Activated naive CD8-positive, alpha-beta T cell treated with anti-CD3 and anti-CD28 coated beads, Interleukin-2, amount 50 U/mL, for 24 hours (primary cell): ENCODE data around the gene PTPRF.

Experiments used
- ATAC-seq: fragments of 150-1000 bp; cut with Tn5 transposase; one replicate; pipeline ENCODE4 v1.10.0; 2021
- DNase-seq: peaks from one replicate; pipeline ENCODE4 v3.0.0; 2021
- H3K27ac Mint-ChIP-seq: one replicate; pipeline ENCODE4 v1.8.0; 2021; ENCODE audit warnings: mild to moderate bottlenecking, mixed read lengths
- H3K27me3 Mint-ChIP-seq: one replicate; pipeline ENCODE4 v1.8.0; 2021; ENCODE audit warnings: mixed read lengths
- H3K36me3 Mint-ChIP-seq: one replicate; pipeline ENCODE4 v1.8.0; 2021; ENCODE audit warnings: low read depth, mixed read lengths
- H3K4me1 Mint-ChIP-seq: one replicate; pipeline ENCODE4 v1.8.0; 2021; ENCODE audit warnings: mixed read lengths
- H3K4me3 Mint-ChIP-seq: one replicate; pipeline ENCODE4 v1.8.0; 2021; ENCODE audit warnings: mild to moderate bottlenecking, moderate library complexity, mixed read lengths
- H3K9me3 Mint-ChIP-seq: one replicate; pipeline ENCODE4 v1.8.0; 2021; ENCODE audit warnings: mixed read lengths

Gene PTPRF

GRCh38 chr1:43659212-43660166 lies 128.8 kb downstream of the PTPRF start:
- Mint-ChIP-seq H3K27ac (no peak overlapping the region), H3K9me3 (no peaks in the 10 kb centered on the region), H3K27me3 (no peaks in the 10 kb centered on the region), H3K36me3 (peaks cover 49% of the 10 kb centered on the region), H3K4me3 (no peak overlapping the region), H3K4me1 (peaks cover 7% of the 10 kb centered on the region)
- no peak for ATAC-seq
- DNase-seq: no peak

DNA sequence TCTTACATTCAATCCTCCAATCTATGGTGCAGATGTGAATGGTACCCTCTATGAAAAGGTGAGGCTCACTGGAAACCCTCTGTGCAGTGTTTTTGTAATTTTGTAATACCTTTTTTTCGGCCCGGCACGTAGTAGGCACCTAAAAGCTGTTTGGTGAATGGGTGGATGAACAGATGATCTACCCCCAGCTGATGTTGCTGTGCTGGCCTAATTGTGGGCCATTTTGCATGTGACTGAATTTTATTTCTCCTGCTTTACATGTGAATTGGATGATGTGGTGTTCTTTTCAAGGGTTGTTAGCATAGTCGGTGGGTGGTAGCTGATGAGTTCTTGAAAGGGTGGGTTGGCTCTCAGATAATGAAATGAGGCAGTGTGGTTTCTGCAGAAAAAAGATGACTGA lies 129.7 kb downstream of the PTPRF start:
- Mint-ChIP-seq H3K27ac (no peak overlapping the region), H3K36me3 (peaks cover 53% of the 10 kb centered on the region)

DNA sequence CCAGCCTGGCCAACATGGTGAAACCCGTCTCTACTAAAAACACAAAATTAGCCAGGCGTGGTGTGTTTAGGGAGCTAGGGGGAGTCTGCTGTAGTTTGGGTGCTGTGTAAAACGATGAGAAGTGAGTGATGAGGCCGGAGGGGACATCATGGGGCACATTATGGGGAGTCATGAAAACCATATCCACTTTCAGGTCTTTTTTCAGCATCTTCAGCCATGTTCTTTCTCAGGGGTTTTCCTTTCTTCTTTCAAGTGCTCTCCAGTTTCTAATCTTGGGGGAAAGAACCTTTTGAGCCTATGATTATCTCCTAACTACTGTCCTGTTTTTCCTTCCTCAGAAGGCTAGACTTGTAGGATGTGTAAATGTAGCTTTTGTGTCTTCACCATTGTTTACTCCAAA lies 133.7 kb downstream of the PTPRF start:
- Mint-ChIP-seq H3K36me3 (peaks cover 76% of the 10 kb centered on the region), H3K27ac (peak overlapping the region; percentile 50), H3K4me1 (peaks cover 12% of the 10 kb centered on the region), H3K9me3 (no peaks in the 10 kb centered on the region), H3K27me3 (no peaks in the 10 kb centered on the region), H3K4me3 (no peak overlapping the region)
- DNase-seq (no peak), ATAC-seq (no peak)

More for the DNA sequence above, 129.7 kb downstream of the PTPRF start:
- ATAC-seq (no peak), DNase-seq (no peak)
- H3K27me3 Mint-ChIP-seq: no peaks in the 10 kb centered on the region
- H3K9me3 Mint-ChIP-seq: no peaks in the 10 kb centered on the region
- H3K4me3 Mint-ChIP-seq: no peak overlapping the region
- peaks cover 12% of the 10 kb centered on the region for H3K4me1 Mint-ChIP-seq

DNA sequence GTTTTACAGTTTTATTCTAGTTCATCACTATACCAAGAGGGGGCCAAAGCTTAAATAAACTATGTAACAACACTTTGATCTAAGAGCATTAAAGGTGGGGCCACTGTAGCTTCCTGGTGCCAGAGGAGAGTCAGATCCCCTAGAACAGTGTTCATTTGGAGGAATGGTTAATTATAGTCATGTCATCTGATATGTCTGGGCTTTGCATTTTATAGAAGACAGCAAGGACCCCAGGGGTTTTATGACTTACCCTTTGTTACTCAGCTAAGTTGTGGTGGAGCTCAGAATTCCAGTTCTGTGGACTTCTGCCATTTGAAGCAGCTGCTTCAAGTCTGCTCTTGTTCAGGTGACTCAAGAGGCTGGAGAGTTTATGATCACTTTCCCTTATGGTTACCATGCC lies 135.9 kb downstream of the PTPRF start:
- peaks cover 12% of the 10 kb centered on the region for H3K4me1 Mint-ChIP-seq
- no peak overlapping the region for H3K27ac Mint-ChIP-seq
- ATAC-seq: no peak
- H3K27me3 Mint-ChIP-seq: no peaks in the 10 kb centered on the region
- peaks cover 79% of the 10 kb centered on the region for H3K36me3 Mint-ChIP-seq
- no peak overlapping the region for H3K4me3 Mint-ChIP-seq
- no peak for DNase-seq
- no peaks in the 10 kb centered on the region for H3K9me3 Mint-ChIP-seq

- Mint-ChIP-seq H3K4me1 (peaks cover 9% of the 10 kb centered on the region), H3K27ac (no peak overlapping the region), H3K27me3 (no peaks in the 10 kb centered on the region), H3K4me3 (no peak overlapping the region), H3K36me3 (peaks cover 74% of the 10 kb centered on the region), H3K9me3 (no peaks in the 10 kb centered on the region)
- ATAC-seq (no peak), DNase-seq (no peak)
These were observed 138.3 kb downstream of the PTPRF start for GRCh38 chr1:43668956-43669355.

DNA sequence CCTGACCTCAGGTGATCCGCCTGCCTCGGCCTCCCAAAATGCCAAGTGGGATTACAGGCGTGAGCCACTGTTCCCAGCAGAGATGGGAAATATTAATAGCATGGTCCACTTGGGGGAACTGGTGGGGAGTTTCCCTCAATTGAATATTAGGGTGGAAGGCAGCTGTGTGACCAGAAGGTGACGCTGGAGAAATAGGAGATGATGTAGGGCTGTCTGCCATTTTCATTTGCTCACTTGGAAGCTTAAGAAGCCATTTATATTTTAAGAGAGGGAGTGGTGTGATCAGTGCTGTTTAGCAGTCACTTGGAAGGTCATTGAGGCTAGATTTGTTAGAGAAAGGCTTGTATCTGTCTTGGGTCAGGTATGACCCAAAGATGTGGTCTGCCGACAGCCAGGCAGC lies 139.2 kb downstream of the PTPRF start:
- H3K4me3 Mint-ChIP-seq: no peak overlapping the region
- H3K27ac Mint-ChIP-seq: no peak overlapping the region
- H3K36me3 Mint-ChIP-seq: peaks cover 66% of the 10 kb centered on the region

DNA sequence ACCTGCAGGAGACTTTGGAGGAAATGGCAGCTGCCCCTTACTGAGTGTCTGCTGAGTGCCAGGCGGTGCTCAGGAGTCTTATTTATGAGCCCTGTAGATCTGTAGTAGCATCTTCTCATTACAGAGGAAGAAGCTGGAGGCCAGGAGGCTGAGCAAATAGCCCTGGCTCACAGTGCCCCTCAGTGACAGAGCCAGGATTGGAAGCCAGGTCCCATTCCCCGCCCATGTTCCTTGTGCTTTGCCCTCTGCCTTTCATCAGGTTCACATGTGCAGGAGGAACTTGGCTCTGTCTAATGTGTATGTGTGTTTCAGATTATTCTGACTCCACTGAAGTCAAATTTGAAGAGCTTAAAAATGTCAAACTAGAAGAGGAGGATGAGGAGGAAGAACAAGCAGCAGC lies 140.5 kb downstream of the PTPRF start:
- H3K27ac Mint-ChIP-seq: no peak overlapping the region
- no peaks in the 10 kb centered on the region for H3K9me3 Mint-ChIP-seq

More for the DNA sequence above, 139.2 kb downstream of the PTPRF start:
- H3K4me1 Mint-ChIP-seq: peaks cover 1% of the 10 kb centered on the region
- no peaks in the 10 kb centered on the region for H3K9me3 Mint-ChIP-seq
- ATAC-seq (no peak), DNase-seq (no peak)
- H3K27me3 Mint-ChIP-seq: no peaks in the 10 kb centered on the region

GRCh38 chr1:43671626-43672330 lies 141.1 kb downstream of the PTPRF start:
- Mint-ChIP-seq H3K27me3 (no peaks in the 10 kb centered on the region), H3K27ac (no peak overlapping the region), H3K4me3 (no peak overlapping the region), H3K4me1 (no peaks in the 10 kb centered on the region), H3K9me3 (no peaks in the 10 kb centered on the region), H3K36me3 (peaks cover 57% of the 10 kb centered on the region)
- no peak for ATAC-seq
- no peak for DNase-seq

More for the DNA sequence above, 140.5 kb downstream of the PTPRF start:
- Mint-ChIP-seq H3K4me3 (no peak overlapping the region), H3K36me3 (peaks cover 61% of the 10 kb centered on the region), H3K27me3 (no peaks in the 10 kb centered on the region), H3K4me1 (no peaks in the 10 kb centered on the region)
- DNase-seq (no peak), ATAC-seq (no peak)

GRCh38 chr1:43673261-43673660 lies 142.6 kb downstream of the PTPRF start:
- no peak for DNase-seq
- no peaks in the 10 kb centered on the region for H3K27me3 Mint-ChIP-seq
- no peak for ATAC-seq
- peaks cover 46% of the 10 kb centered on the region for H3K36me3 Mint-ChIP-seq
- no peaks in the 10 kb centered on the region for H3K9me3 Mint-ChIP-seq
- no peak overlapping the region for H3K4me3 Mint-ChIP-seq
- H3K27ac Mint-ChIP-seq: no peak overlapping the region
- no peaks in the 10 kb centered on the region for H3K4me1 Mint-ChIP-seq
